CD4-positive, alpha-beta T cell treated with Interleukin-4 for 1 hour (primary cell): Measurements from ENCODE around the gene SLC35D1.
A peak's percentile ranks its signal among the peaks of the same experiment; 100 is the strongest.

Experiments
- DNase-seq, 2 donors: peaks; one replicate each; pipeline ENCODE4 v3.0.0-alpha.2; 2020 to 2022

SLC35D1 gene

DNA sequence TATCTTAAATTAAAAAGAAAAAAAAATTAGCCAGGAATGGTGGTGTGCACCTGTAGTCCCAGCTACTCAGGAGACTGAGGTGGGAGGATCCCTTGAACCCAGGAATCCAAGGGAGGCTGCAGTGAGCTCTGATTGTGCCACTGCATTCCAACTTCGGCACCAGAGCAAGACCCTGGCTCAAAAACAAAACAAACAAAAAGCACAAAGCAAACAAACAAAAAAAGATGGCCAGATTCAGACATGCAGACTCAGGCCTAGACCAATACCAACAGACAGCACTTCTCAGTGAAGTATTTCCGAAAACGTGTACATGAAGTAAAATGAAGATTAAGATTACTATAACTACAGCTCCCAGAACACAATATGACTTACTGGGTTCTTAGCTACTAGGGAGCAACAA is 10.6 kb downstream of the SLC35D1 start:
- no peak for DNase-seq

DNA sequence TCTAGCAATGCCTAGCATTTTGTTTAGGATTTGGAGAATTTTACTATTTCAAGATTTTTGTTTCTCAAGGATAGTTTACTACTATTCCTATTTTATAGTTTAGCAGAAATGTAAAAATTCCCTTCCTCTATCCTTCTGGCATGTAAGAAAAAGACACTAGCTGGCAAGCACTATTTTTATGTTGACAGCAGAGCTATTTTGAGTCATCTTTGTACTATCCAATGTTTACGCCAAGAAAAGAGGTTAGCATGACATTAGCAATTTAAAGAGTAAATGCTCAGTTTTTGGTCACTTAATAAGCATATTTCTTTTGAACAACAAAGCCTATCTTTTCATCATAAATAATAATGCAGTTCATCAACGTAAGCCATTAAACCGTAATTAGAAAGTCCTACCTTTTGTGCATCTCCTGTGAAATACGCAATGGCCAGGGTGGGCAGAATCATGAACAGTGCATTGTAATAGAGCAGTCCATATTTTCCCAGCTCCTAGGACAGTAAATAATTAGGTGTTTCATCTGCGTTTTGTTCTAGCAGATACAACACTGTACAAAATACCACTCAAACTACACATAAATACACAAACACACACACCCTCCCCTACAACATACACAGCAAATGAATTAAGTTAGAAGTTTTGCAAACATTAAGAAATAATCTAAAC is 12.0 kb downstream of the SLC35D1 start:
- no peak for DNase-seq

DNA sequence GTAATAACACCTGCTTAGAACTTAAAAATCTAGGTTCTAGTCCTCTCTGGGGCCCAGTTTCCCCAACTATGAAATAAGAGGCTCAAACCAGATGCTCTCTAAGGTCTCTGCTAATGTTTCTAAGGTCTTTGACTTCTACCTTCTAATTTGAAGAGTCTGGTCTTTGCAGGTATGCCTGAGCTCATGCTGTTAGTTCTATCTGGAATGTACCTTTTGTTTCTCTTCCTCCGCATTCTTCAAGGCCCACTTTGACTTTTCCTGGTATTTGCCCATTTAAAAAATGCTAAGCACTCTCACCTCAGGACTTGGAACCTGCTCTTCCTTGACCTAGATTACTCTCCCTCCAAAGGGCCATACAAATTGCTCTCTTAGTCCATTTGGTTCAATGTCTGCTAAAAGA is 13.5 kb downstream of the SLC35D1 start:
- no peak for DNase-seq

DNA sequence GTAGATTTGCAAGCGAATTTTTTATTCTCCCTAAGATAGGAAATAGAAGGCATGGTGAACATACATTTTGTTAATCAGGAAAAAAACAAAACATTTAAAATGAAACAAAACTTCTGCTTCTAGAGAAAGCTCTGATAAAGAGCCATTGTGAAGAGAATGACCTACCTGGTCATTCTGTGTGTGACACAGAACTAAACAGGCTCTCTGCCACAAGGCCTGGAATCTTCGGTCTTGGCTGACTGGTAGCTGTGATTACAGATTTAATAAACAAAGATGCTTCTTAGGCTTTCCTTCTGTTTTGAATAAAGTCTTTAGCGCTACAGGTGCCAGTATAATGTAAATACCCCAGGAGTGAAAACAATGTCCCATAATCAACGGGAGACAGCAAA is 22.1 kb downstream of the SLC35D1 start:
- no peak for DNase-seq

DNA sequence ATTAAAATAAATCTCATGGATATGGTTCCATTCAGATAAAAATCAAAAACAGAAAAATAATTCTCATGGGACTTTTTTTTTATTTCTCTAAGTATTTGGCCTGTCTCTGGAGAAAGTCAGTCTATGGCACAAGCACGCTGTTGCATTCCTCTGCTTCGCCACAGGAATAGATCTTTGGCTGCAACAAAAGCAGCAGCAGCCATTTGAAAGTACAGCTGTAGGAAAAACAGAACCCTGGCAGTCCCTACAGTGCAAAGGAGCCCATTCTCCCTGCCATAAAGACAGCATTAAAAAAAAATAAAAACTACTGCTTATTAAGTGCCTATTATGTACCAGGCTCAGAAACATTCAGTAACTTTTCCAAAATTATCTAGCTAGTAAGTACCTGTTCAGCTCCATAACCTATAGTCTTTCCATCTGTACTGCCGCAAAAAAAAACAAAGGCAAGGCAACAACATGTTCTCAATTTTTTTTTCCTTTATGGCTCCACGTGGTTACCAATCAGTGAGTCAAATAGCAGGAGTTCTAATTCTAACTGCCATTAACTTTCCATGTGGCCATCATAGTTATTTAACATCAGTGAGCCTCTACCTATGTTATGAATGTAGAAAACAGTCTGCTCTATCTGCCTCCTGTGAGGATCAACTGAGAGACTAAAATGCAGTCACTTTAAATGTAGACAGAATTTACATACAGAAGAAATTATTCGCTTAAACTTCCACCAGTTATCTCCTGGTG is 22.7 kb downstream of the SLC35D1 start:
- DNase-seq, result no peak

DNA sequence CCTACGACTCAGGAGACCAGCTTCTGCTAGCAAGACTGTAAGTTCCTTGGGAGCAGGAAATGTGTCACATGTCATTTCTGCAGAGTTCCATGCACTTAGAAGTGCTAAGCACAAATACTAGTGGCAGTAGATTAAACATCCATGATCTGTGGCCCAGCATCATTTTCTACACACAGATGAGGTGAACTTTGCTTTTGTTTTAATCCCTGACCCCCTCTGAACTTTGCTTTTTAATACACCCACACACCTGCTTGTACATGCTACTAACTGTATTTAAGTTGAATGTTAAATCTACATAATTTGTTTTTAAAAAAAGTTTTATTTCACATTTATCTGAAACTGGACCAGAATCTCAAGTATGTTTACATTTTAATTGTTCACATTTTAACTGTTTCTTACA is 24.5 kb downstream of the SLC35D1 start:
- no peak for DNase-seq

DNA sequence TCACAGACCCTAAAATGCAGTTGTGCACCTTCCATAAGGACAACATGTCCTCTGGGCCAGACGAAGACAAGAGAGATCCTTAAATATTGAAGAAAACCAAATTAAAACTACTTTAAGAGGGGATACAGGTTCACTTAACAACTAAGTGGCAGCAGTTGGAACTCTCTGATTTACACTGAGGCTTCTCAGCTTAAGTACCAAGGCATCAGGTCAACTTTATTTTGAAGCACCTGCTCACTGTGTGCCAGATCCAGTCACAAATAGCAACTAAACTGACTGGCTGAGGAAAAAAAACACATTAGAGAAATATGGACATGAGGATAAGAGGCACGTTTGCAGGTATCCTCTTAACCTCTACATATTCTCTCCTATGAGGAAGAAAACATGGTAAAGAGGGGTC is 33.2 kb downstream of the SLC35D1 start:
- DNase-seq, result no peak

DNA sequence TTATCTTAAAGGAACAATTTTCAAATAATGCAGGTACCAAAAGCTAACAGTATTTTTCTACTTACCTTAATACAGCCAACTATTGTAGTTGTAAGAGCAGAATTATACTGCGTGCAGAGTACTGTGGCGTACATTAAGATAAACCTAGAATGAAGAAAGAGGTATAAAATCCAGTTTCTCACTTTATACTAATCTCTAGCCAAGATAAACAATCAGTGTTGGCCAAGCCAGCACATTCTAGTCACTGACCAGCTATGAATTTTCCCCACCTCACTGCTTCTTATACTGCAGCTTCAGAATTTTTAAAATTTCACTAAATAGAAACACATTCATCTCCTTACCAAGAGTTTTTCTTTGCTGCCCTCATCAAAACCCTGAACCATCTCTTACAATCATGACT is 33.6 kb downstream of the SLC35D1 start:
- no peak for DNase-seq

DNA sequence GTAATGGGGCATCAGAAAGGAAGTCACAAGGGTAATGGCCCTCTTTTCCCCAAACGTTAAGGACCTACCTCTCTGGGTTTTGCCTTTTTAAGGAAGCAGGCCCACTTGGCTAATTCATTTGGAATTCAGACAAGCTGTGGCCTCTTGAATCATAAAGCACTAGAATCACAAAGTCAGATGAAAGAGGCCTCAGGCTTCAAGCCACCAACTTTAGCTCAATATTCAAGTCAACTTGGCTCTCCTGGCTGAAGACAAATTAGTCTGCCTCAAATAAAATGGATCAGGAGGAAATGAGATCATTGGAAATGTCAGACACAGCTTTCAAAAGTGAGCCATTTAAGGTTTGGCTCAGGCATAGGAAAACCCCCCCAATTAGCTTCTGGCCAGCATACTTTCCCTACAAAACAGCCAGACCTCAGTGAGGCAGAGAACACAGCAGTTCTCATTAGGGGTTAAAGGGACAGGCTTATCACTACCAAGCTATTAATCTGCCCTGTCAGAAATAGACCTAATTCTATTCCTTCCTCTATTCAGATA is 34.3 kb downstream of the SLC35D1 start:
- DNase-seq, result no peak

DNA sequence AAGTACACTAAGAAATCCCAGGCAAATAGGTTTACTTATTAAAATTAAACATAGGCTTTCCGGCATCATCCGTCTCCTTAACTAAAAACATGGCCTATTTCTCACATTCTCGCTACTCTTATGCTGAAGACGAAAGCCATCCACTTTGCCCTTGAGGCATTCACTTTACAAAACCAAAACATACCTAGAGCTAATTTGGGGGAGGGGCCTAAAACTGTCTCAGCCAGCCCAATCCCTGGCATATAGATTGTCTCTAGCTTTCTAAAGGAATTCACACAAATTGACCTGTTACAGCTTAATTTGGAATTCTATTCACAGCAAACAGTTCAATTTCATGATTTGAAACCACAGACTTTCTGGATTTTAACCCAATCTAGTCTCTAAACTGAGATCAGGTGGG is 34.8 kb downstream of the SLC35D1 start:
- no peak for DNase-seq

DNA sequence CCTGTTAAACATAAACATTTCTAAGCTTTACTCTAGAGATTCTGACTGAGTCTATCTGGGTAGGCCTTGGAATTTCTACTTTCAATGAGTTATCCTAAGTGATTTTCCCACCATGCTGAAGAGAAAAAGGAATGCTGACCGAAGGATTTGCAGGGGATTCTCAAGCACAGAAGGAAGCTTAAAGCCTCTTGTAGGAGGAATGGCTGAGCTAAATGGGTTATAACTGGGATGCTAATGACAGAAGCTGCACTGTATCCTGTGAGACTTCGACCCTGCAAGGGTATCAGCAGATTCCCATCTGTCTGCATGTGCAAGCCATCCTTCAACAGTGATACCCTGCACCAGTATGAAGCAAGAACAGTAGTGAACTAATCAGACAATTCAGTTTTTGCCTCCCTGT is 35.4 kb downstream of the SLC35D1 start:
- DNase-seq, result no peak

DNA sequence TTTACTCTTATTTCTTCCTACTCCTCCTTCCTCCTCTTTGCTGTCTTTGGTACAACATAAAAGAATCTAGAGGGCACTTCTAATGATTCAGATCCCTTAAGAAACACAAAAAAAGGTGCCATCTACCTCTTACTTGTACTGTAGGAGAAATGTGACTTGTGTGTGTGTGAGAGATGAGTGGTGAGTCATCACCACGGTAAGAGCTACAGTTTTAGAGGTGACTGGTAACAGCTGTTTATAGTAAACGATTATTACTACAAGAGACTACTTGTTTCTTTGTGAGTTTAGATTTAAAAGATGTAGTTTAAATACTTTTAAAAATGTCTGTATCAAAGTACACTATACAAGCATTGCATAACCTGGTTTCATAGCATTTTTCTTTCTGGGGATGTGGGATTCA is 40.4 kb downstream of the SLC35D1 start:
- no peak for DNase-seq

DNA sequence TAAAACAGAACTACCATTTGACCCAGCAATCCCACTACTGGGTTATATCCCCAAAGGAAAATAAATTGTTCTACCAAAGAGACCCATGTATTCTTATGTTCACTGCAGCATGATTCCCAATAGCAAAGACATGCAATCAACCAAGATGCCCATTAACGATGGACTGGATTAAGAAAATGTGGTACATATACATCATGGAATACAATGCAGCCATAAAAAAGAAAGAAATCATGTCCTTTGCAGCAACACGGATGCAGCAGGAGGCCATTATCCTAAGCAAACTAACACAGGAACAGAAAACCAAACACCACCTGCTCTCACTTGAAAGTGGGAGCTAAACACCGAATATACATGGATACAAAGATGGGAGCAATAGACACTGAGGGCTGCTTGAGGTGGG is 44.2 kb downstream of the SLC35D1 start:
- no peak for DNase-seq

DNA sequence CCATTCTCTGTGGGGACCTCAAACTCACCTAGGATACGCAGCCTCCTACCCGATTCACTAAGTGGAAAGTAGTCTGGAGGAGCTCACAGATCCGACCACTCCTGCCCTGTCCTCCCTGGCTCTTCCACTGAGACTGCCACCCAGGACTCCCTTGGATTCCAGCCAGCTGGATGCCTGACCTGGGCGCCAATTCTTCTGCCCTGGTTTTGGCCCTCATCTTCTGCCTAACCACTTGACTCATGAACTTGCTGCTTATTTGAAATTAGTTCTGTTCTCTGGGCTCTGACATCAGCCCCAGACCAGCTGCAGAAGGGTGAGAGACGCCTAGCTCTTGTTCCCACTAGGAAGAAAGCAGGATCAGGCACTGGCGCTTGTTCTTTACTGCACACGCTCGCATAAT is 48.9 kb downstream of the SLC35D1 start:
- DNase-seq, result no peak

DNA sequence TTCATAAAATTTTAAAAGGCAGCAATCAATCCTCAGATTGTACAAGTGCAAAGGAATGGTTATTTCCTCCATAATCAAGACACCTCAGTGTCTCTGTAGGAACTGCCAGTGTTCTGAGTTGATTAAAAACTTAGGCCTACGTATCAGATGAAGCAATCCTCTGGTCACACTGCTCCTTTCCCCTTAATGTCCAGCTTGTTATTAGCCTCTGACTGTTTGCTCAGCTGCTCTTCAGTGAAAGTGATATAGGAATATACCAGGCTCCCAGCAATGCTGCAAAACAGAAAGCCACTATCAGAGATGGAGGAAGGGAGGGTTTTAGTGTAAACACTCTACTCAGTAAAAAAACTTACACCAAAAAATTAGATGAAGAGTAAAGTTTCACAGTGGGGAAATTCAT is 49.8 kb downstream of the SLC35D1 start:
- no peak for DNase-seq

DNA sequence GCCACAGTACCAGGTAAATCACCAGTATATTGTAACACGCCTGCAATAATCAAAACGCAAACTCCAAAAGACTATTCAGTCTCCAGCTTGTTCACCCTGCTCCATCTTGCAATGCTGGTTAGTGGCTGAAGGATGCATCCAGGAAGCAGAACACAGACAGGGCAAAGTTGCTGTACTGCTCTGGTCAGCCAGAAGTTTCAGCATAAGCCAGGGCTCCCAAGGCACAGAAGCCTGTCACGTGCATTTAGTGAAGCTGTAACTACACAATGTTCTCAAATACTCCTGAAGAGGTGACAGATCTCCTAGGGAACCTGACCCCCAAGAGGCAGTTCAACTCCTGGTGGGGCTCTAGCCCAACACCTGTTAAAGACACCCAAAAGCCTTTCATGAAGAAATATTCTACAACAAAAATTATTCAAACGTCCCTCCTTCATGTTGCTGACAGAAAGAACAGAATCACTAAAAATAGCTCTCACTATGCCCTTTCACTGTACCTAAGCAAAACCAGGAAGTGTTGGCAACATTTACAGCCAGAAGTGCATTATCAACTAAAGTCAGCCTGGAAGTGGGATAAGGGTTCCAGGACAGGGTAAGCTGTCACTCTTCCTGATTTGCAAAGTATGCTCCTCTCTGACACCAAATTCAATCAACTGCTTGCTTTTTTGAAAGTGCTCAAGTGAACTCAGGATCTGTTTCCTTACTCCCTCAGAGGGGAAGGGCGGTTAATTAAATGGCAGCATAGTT is 52.1 kb downstream of the SLC35D1 start:
- no peak for DNase-seq

DNA sequence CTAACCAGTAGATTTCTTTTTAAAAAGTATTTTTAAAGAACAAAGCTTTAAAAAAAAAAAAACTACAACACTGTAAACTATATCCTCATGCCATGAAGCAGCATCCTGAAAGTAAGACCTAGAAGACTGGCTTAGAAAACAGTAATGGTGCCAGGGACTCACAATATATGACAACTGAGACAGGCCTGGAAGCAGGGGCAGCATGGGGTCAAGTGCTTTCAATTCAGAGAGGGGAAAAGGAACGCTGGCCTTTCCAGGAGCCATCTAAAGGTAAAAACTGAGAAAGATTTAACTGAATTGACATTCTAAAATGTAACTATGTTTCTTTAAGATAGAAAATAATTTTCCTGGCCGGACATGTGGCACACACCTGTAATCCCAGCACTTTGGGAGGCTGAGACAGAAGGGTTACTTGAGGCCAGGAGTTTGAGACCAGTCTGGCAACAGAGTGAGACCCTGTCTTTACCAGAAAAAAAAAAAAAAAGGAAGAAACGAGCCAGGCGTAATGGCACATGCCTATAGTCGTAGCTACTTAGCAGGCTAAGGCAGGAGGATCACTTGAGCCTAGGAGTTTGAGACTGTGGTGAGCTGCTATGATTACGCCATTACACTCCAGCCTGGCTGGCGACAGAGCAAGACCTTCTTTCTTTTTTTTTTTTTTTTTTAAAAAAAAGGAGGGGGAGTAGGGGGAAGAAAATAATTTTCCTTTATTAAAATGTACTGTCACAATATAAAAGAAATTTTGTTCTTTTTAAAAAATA is 54.1 kb downstream of the SLC35D1 start:
- DNase-seq, result no peak

DNA sequence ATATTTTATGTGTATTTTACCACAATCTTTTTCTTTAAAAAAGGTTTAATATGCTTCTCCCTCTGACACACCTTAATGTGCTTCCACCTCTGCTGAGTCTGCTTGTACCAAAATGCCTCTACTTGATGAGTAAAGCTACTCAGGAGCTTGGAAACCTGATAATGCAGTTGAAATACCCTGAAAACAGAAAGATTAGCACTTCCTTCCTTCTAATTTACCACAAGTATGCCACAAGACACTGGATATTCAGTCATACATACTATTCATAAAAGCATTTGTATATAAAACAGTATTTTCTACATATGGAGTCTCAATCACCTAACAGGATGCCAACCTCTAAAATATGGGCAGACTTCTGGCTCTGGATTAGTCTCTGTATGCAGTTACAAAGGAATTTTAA is 55.0 kb downstream of the SLC35D1 start:
- no peak for DNase-seq

DNA sequence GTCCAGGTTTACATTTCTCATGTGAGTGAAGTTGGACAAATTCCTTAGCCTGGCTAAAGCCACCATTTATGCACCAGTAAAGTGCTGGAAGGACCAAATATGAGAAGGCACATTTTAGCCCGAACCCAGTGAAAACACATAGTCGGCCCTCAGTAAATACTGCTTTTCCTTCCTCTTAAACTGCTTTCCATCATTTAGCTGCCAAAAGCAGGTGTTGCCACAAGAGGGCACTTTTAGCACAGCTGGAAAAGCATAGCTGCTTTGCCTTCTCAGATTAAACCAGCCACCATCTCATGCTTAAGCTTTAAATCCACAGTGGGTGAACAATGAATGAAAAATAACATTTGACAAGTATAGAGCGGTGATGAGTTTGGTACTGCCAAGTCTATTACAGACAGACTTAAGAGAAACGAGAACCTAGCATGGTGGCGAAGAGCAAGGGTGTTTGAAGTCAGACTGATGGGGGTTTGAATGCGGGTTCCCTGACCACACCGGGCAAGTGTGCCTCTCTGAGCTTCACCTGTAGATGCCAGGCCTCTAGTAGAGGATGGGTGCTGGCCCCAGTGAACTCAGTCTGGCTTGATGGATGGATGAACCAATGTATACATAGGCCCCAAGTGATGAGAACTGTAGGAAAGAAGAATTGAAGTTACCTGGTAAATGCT is 57.8 kb downstream of the SLC35D1 start:
- DNase-seq, result peak; percentile 65 to 69

DNA sequence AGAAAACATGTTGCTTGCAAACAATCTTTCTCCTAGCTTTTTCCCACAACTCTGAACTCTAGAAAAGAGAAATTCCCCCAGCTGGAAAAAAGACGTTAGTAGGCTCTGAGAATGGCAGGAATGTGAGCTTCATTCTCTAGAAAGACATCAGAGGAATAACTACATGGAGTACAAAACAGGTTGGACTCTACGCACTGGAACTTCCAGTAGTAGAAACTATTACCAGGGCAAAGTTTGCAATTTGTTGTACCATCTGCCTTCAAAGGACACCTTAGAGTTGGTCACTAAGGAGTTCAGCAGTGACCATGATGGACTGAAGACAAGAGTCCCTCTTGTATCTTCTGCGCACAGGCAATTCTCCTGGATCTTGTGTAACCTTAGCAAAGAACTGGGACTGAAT is 60.9 kb downstream of the SLC35D1 start:
- no peak for DNase-seq

DNA sequence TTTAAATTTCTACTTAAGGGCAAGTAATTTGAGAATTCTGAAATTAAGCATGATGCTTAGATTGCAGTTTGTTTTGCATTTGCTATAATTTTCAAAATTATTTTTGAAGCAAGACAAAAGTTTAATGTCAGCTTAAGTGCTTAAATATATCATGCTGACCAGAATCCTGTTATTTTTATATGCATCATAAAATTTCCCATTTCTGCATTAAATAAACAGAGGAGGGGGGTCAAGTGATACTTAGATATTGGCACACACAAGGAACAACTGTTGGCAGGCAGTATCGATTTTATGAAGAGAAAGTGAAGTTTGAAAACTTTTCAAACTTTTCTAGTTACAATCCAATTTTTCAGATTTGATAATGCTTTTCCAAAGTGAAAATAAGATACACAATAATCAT is 68.1 kb downstream of the SLC35D1 start:
- DNase-seq, result no peak

DNA sequence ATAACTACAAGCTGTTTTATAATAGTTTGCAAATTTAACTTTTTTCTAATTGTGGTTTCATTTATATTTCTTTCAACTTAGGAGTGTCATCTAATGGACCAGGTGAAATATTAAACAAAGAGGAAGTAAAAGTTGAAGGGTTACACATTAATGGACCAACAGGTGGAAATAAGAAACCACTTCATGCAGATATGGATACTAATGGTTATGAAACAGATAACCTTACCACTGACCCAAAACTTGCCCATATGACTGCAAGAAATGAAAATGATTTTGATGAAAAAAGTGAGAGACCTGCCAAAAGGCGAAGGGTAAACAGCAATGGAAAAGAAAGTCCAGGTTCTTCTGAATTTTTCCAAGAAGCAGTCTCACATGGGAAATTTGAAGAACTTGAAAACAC is 69.5 kb downstream of the SLC35D1 start:
- DNase-seq, result no peak
